Stimulated activated CD4-positive, alpha-beta T cell treated with anti-CD3 and anti-CD28 coated beads, Interleukin-1b, Interleukin-23, amount 100 ng/mL, for 24 hours (primary cell): ENCODE results near the gene ERBIN.
"Not testable (repeated sequence)": the region's sequence is repeated elsewhere in the genome, so short reads cannot be mapped to it uniquely, and the experiment has no call there.

Experiments
- DNase-seq, 4 experiments: peaks; one replicate each; pipeline ENCODE4 v3.0.0-alpha.2; 2020; ENCODE audit warnings: low read depth in 4 of 4, low spot score in 1 of 4

Gene ERBIN, protein sequence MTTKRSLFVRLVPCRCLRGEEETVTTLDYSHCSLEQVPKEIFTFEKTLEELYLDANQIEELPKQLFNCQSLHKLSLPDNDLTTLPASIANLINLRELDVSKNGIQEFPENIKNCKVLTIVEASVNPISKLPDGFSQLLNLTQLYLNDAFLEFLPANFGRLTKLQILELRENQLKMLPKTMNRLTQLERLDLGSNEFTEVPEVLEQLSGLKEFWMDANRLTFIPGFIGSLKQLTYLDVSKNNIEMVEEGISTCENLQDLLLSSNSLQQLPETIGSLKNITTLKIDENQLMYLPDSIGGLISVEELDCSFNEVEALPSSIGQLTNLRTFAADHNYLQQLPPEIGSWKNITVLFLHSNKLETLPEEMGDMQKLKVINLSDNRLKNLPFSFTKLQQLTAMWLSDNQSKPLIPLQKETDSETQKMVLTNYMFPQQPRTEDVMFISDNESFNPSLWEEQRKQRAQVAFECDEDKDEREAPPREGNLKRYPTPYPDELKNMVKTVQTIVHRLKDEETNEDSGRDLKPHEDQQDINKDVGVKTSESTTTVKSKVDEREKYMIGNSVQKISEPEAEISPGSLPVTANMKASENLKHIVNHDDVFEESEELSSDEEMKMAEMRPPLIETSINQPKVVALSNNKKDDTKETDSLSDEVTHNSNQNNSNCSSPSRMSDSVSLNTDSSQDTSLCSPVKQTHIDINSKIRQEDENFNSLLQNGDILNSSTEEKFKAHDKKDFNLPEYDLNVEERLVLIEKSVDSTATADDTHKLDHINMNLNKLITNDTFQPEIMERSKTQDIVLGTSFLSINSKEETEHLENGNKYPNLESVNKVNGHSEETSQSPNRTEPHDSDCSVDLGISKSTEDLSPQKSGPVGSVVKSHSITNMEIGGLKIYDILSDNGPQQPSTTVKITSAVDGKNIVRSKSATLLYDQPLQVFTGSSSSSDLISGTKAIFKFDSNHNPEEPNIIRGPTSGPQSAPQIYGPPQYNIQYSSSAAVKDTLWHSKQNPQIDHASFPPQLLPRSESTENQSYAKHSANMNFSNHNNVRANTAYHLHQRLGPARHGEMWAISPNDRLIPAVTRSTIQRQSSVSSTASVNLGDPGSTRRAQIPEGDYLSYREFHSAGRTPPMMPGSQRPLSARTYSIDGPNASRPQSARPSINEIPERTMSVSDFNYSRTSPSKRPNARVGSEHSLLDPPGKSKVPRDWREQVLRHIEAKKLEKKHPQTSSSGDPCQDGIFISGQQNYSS (N-terminal part only)

GRCh38 chr5:65926276-65926783, at the start of gene ERBIN:
TSS of gene ERBIN (plus strand) at chr5:65926575. CDS start at chr5:65992719, 66,144 bp downstream.
- DNase-seq: peak; percentile 20 to 62 (median 44)

- DNase-seq: no peak
Observed at GRCh38 chr5:65876970-65877369, 49.4 kb upstream of the ERBIN start.

DNA sequence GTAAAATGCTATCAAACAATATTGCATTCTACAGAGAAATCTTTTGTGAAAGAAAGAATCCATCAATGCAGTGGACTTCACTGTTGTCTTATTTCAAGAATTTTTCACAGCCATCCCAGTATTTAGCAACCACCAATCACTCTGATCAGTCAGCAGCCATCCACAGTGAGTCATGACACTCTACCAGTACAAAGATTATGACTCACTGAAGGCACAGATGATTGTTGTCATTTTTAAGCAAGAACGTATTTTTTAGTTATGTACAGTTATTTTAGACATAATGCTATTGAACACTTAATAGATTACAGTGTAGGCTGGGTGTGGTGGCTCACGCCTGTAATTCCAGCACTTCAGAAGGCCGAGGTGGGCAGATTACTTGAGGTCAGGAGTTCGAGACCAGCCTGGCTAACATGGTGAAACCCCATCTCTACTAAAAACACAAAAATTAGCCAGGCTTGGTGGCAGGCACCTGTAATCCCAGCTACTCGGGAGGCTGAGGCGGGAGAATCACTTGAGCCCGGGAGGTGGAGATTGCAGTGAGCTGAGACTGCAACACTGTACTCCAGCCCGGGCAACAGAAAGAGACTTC, 46.6 kb upstream of the ERBIN start:
- DNase-seq: not testable (repeated sequence)

- no peak for DNase-seq
Observed at GRCh38 chr5:65880496-65881072, 45.8 kb upstream of the ERBIN start.

- DNase-seq: no peak
Observed at GRCh38 chr5:65882278-65882677, 44.1 kb upstream of the ERBIN start.

DNA sequence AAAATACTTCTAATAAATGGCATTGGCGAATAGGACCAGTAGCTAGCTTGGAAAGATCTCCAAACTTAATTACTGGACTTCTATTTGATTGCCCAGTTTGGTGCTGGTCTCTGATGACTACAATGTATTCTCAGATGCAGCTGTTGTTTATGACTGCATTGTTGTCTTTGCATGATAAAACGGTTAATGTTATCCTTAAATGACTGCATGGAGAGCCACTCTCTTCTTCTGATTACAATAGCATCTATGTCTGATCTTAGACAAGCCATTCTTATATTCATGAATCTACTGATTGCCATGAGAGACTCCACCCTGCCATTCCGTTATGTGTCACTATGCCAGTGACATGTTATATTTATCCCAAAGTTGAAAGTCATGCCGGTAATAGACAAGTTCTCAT, 42.9 kb upstream of the ERBIN start:
- DNase-seq: no peak

DNA sequence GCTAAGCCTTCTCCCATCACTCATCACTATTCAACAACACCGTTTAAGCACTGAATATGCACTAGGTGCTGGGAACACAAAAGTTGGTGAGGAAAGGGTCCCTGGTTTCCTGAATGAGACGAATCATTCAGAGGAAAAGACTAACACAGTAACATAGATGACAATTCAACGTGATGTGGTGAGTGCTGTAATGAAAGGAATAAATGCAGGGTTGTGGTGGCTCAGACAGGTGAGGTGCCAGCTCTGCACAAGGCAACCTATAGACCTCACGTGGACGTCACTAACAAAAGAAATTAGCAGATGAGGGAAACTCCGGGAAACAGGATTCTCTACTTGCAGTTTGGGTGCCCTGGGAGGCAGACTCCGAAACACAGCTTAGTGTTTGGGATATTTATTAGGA, 40.0 kb upstream of the ERBIN start:
- DNase-seq: no peak

GRCh38 chr5:65892024-65892423, 34.4 kb upstream of the ERBIN start:
- not testable (repeated sequence) for DNase-seq

GRCh38 chr5:65892801-65893200, 33.6 kb upstream of the ERBIN start:
- no peak for DNase-seq

DNA sequence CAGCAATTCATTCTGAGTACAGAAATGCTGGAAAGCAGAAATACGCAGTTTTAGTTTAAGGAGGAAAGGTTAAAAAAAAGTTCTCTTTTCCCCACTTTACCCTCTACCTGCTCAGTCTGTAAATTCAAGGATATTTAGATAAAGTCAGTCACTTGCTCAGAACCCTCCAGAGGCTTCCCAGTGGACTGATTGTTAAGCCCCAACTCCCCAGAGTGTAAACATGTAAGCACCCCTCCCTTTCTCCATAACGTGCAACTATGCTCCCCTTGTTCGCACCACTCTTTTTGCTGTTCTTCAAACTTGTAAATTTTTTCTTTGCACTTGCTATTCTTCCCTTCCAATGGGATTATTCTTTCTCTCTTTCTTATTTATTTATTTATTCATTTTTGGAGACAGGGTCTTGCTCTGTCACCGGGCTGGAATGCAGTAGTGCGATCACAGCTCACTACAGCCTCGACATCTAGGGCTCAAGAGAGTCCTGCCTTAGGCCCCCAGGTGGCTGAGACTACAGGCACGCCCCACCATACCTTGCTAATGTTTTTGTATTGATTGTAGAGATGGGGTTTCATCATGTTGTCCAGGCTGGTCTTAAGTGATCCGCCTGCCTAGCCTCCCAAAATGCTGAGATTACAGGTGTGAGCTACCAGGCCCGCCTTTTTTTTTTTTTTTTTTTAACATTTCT, 32.5 kb upstream of the ERBIN start:
- no peak for DNase-seq

DNA sequence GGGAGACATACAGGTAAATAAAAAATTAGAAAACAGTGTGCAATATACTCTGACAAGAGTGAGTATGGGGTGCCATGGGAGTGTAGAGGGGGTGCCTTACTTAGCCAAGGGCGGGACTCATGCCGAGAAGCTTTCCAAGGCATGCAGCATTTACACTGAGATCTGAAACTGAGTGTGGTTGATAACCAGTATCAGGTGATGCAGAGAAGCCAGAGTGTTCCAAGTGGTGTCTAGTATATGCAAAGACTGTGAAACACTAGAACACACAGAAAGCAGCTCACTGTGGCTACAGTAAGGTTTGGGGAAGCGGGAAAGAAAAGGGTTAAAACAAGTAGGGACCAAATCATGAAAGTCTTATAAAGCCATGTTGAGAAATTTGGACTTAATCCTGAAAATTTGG, 30.5 kb upstream of the ERBIN start:
- DNase-seq: no peak

- DNase-seq: no peak
Observed at GRCh38 chr5:65900746-65901145, 25.6 kb upstream of the ERBIN start.

- no peak for DNase-seq
Observed at GRCh38 chr5:65902104-65902503, 24.3 kb upstream of the ERBIN start.

GRCh38 chr5:65903581-65903980, 22.8 kb upstream of the ERBIN start:
- DNase-seq: no peak

GRCh38 chr5:65906256-65906655, 20.1 kb upstream of the ERBIN start:
- DNase-seq: no peak

DNA sequence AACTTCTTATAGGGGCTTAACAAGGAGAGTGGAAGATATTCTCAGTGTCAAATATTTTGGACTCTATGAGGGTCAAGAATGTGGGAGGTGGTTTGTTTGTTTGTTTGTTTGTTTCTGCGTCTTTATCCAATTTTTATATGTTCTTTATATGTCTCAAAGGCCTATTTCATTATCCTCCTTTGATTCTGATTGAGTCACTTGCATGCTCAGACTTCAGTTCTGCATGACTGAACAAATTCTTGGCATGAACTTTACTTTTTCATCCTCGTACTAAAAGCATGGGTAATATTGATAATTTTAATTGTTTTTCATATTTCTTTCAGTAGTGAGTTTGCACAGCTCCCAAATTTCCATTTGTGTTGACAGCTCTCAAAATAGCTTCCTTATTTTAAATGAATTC, 19.2 kb upstream of the ERBIN start:
- DNase-seq: no peak

GRCh38 chr5:65910711-65911110, 15.7 kb upstream of the ERBIN start:
- no peak for DNase-seq

DNA sequence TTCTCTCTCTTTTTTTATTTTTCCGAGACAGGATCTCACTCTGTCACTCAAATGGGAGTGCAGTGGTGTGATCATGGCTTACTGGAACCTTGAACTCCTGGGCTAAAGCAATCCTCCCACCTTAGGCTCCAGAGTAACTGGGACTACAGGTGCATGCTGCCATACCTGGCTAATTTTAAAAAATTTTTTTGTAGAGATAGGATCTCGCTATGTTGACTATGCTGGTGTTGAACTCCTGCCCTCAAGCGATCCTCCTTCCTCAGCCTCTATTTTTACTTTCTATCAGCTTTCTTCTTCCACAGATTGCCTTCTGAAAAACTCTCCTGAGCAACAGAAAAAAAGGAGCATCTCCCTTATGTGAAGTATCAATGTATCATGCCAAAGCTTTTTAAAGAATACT, 14.1 kb upstream of the ERBIN start:
- DNase-seq: no peak

DNA sequence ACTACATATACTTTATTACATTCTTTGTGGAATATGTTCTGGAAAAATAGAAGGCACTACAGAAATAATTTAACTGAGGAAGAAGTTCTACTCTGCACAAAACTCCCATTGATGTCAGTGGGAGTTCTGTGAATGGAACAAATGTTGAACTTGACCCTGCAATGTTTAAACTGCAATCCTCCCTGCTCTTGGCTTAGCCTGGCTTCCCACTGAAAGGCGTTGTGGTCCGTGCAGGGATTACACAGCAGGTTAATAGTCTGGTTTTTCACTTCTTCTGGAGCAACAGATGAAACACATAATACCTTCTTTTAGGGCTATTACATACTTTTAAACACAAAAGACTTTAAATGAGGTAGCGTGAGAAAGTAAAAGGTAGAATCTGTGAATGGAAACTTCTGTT, 12.9 kb upstream of the ERBIN start:
- DNase-seq: no peak

- no peak for DNase-seq
Observed at GRCh38 chr5:65914641-65915196, 11.7 kb upstream of the ERBIN start.
